Heart right ventricle (tissue), 16 donors: ENCODE data around the gene MSMB. TPM values are rescaled to one million over a fixed set of nuclear protein-coding genes. Genes with fewer than 3 reads are reported as not detected.

Experiments used
- ATAC-seq, 8 donors: fragments of 200-7000 bp; cut with Tn5 transposase; one replicate each; pipeline ENCODE4 v1.9.1; 2020; ENCODE audit warnings: mild to moderate bottlenecking in 8 of 8, moderate library complexity in 8 of 8, moderate number of reproducible peaks in 1 of 8
- DNase-seq, 2 donors: peaks; one replicate each; pipeline ENCODE4 v3.0.0-alpha.2; 2020
- H3K27ac ChIP-seq, 10 donors: fragments of 200-600 bp; sonication (generic) in 2 of 10; one replicate each; pipeline versions ENCODE4 v1.5.0 to v1.8.0; 2020 to 2022; ENCODE audit warnings: mild to moderate bottlenecking in 3 of 10
- H3K27me3 ChIP-seq, 7 donors: fragments of 200-600 bp; one replicate each; pipeline ENCODE4 v1.8.0; 2021 to 2022; ENCODE audit warnings: mild to moderate bottlenecking in 2 of 7
- H3K36me3 ChIP-seq, 9 donors: fragments of 200-600 bp; sonication (generic) in 1 of 9; one replicate each; pipeline versions ENCODE4 v1.5.0 to v1.8.0; 2020 to 2022; ENCODE audit warnings: mild to moderate bottlenecking in 2 of 9
- H3K4me1 ChIP-seq, 9 donors: fragments of 200-600 bp; sonication (generic) in 1 of 9; one replicate each; pipeline versions ENCODE4 v1.5.0 to v1.8.0; 2020 to 2022; ENCODE audit warnings: mild to moderate bottlenecking in 4 of 9
- H3K4me3 ChIP-seq, 10 donors: fragments of 200-600 bp; sonication (generic) in 2 of 10; one replicate each; pipeline versions ENCODE4 v1.5.0 to v1.8.0; 2020 to 2022; ENCODE audit warnings: mild to moderate bottlenecking in 7 of 10, moderate library complexity in 2 of 10
- H3K9me3 ChIP-seq, 11 donors: fragments of 200-600 bp in 10 of 11; sonication (generic) in 2 of 11; one replicate each; pipeline versions ENCODE4 v1.5.0 to v1.8.0; 2013 to 2022; ENCODE audit warnings: mild to moderate bottlenecking in 2 of 11, control low read depth in 1 of 11, moderate library complexity in 1 of 11
- WGBS, 2 donors: extraction: QIAGEN DNeasy Blood & Tissue Kit; methylation state at CpG; one replicate each; pipeline ENCODE4 v1.1.7; 2013; ENCODE audit warnings: inconsistent platforms in 1 of 2; 5-methylcytosine and 5-hydroxymethylcytosine counted together
- intact Hi-C, 10 donors: fragments of 100-400 bp; cut with DNase I; formaldehyde crosslinking; loops; one replicate each; pipeline versions ENCODE4 v1.11.1 to v1.14.2; 2022
- polyA plus RNA-seq, 2 donors: library from polyadenylated mRNA; stranded (reverse); fragments of 200-250 nt; gene quantifications; one replicate each; pipeline ENCODE4 v1.2.3, GENCODE V29; 2013
- total RNA-seq, 10 donors: library from RNA; stranded (reverse); fragmentation: NEBNext Ultra II Directional in 3 of 10; extraction: Animal tissue kit (Norgen Biotek cat#: 25700) in 3 of 10; gene quantifications; one replicate each; pipeline versions ENCODE4 v1.2.1 to v1.2.4, GENCODE V29; 2021 to 2023
- TF ChIP-seq, protein P1 (sequence below), 9 donors: fragments of 200-600 bp; sonication (generic) in 2 of 9; IDR thresholded peaks; one replicate each; pipeline versions ENCODE4 v1.5.0 to v1.8.0; 2021 to 2022; ENCODE audit warnings: antibody characterized with exemption in 9 of 9, mild to moderate bottlenecking in 5 of 9, moderate library complexity in 1 of 9
- donor health status: Arrhythmogenic right ventricular cardiomyopathy.
- donor health status: ischemic (EF 13 %, LVEDD 7.1; RV severe dilation, severe dysfunction).
- donor health status: healthy with polysubstance abuse.
- donor health status: DM: no; HTN: yes; CAD: no.
- donor health status: DM: no; HTN: no; CAD: no.
- donor health status: ischemic (EF 25% LVEDD 6.9; RV normal size, moderate dysfunction).
- donor health status: ischemic (EF 25% LVEDD 5.7; RV mildly dilated, moderate dysfunction).
- donor health status: healthy.
- donor health status: DM: yes; HTN: yes; CAD: no.
- donor health status: Ischemic cardiomyopathy.
- donor health status: ischemic (EF 35%, LVEDD 5.7; RV mildly dilated, moderate dysfunction).
- donor health status: nonischemic (EF 11% LVEDD 7.7; RV severe dilation, severe dysfunction).
- donor health status: DM: yes; HTN: yes; CAD: no.
- donor health status: PGD.
- donor health status: ischemic (EF 29% LVEDD 5.4; RV normal size, mild dysfunction).
- donor health status: nonischemic (EF 23%, LVEDD 6.1; RV moderate dilation, normal function).

MSMB gene
- total and polyA plus RNA-seq, 12 donors: not detected

DNA sequence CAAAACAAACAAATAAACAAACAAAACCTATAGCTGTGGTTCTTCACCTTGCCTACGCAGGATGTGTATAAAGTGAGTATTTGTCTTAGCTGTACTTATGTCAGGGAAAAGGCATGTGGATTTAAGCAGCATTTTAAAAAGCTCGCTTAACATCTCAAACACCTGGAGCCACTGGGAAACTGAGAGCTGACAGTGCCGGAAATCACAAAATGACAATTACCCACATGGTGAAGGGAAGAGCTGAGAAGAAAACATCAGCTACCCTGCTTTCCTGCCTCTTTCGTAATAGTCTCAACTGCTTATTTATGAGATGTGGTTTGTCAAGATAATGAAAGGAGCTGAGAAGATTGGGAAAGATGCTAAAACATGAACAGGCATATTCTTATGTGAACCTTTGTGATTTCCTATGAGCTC is 31.1 kb upstream of the MSMB start:
- no peaks in the 10 kb centered on the region for H3K36me3 ChIP-seq
- ATAC-seq (no peak), DNase-seq (no peak)
- H3K4me1 ChIP-seq: peaks cover 0 to 11% (median 0%) of the 10 kb centered on the region in 9 donors
- TF ChIP-seq, protein P1, sequence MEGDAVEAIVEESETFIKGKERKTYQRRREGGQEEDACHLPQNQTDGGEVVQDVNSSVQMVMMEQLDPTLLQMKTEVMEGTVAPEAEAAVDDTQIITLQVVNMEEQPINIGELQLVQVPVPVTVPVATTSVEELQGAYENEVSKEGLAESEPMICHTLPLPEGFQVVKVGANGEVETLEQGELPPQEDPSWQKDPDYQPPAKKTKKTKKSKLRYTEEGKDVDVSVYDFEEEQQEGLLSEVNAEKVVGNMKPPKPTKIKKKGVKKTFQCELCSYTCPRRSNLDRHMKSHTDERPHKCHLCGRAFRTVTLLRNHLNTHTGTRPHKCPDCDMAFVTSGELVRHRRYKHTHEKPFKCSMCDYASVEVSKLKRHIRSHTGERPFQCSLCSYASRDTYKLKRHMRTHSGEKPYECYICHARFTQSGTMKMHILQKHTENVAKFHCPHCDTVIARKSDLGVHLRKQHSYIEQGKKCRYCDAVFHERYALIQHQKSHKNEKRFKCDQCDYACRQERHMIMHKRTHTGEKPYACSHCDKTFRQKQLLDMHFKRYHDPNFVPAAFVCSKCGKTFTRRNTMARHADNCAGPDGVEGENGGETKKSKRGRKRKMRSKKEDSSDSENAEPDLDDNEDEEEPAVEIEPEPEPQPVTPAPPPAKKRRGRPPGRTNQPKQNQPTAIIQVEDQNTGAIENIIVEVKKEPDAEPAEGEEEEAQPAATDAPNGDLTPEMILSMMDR (IDR thresholded peaks at IDR 0.05): no peak
- intact Hi-C loops: no loop called here
- H3K27ac ChIP-seq: no peak overlapping the region
- H3K9me3 ChIP-seq: peaks cover 0 to 5% (median 0%) of the 10 kb centered on the region in 11 donors
- WGBS, 2 donors: 80 to 87% methylated on average over 4 of the region's 4 CpGs
- H3K27me3 ChIP-seq: no peaks in the 10 kb centered on the region
- no peak overlapping the region for H3K4me3 ChIP-seq

DNA sequence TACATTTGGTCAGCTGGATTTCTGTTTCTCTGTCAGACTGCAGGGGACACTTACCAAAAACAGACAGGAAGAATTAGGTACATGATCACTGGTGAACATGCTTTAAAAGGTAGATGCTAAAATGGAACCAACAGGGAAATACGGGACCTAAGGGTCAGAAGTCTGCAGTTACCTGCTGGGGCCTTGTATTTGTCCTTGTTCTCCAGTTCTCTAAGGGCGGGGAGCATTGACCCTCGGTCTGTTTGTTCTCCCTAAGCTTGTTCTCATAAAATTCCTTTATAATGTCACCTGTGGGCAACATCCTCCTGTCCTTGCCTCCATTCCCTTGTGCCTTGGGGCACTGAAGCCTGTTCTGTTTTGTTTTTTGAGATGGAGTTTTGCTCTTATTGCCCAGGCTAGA is 29.8 kb upstream of the MSMB start:
- H3K27ac ChIP-seq: no peak overlapping the region
- no peaks in the 10 kb centered on the region for H3K27me3 ChIP-seq
- intact Hi-C loops: no loop called here
- TF ChIP-seq, protein P1 (IDR thresholded peaks at IDR 0.05): no peak
- H3K4me3 ChIP-seq: no peak overlapping the region
- H3K36me3 ChIP-seq: no peaks in the 10 kb centered on the region
- ATAC-seq (no peak), DNase-seq (no peak)
- H3K9me3 ChIP-seq: peaks cover 0 to 5% (median 0%) of the 10 kb centered on the region in 11 donors
- H3K4me1 ChIP-seq: peaks cover 0 to 11% (median 0%) of the 10 kb centered on the region in 9 donors
- whole genome bisulfite sequencing, 2 donors: 92% methylated on average over 3 of the region's 3 CpGs

DNA sequence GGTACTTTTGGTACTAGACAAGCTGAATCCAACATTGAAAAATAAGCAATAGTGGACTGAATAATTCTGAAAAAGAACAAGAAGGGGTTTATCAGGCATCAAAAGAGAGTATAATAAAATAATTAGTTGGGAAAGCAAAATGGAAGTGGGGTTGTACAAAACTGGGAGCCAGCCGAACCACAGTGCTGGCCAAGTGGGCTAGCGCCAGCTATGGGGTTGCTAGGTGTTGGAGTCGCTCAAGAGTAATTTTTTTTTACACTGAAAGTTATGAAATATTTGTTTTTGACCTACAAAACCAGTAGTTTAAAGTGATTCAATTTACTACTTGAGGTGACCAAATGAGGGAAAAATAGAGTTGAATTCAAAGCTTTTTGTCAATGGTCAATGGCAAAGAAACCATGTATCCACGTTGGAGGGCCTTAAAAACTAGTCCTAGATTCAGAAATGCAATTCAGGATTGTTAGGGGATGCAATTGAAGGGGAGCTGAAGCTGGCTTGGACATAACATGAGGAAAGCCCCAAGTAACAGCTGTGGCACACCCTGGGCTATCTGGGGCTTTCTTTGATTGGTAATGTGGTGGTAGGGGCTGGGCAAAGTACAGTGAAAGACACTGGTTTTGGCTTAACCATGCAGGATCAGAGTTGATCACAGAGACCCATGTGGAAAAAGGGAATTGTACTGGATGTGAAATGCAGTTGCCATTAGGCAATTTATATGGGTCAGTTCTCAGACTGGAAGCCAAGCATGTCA is 28.3 kb upstream of the MSMB start:
- peaks cover 0 to 5% (median 0%) of the 10 kb centered on the region in 11 donors for H3K9me3 ChIP-seq
- peaks cover 0 to 6% (median 0%) of the 10 kb centered on the region in 9 donors for H3K4me1 ChIP-seq
- H3K36me3 ChIP-seq: no peaks in the 10 kb centered on the region
- ATAC-seq (no peak), DNase-seq (no peak)
- TF ChIP-seq, protein P1 (IDR thresholded peaks at IDR 0.05): no peak
- intact Hi-C loops: no loop called here
- no peak overlapping the region for H3K27ac ChIP-seq
- WGBS, 2 donors: 57 to 71% methylated on average over 4 of the region's 4 CpGs
- H3K27me3 ChIP-seq: no peaks in the 10 kb centered on the region
- H3K4me3 ChIP-seq: no peak overlapping the region

DNA sequence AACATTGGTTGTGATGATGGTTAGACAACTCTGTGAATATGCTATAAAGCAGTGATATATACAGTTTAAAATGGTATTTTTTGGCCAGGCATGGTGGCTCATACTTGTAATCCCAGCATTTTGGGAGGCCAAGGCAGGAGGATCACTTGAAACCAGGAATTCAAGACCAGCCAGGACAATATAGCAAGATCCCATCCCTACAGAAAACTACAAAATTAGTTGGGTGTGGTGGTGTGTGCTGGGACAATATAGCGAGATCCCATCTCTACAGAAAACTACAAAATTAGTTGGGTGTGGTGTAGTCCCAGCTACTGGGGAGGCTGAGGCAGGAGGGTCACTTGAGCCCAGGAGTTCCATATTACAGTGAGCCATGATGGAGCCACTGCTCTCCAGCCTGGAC is 27.5 kb upstream of the MSMB start:
- peaks cover 0 to 5% (median 0%) of the 10 kb centered on the region in 11 donors for H3K9me3 ChIP-seq
- no peaks in the 10 kb centered on the region for H3K36me3 ChIP-seq
- intact Hi-C loops: no loop called here
- H3K27ac ChIP-seq: no peak overlapping the region
- H3K27me3 ChIP-seq: no peaks in the 10 kb centered on the region
- no peak for DNase-seq
- H3K4me1 ChIP-seq: peaks cover 0 to 6% (median 0%) of the 10 kb centered on the region in 9 donors
- no peak overlapping the region for H3K4me3 ChIP-seq
- no peak for ATAC-seq
- WGBS, 2 donors: 89 to 96% methylated on average over 1 of the region's 1 CpG
- TF ChIP-seq, protein P1 (IDR thresholded peaks at IDR 0.05): no peak
